HL-60 (cell line): Measurements from ENCODE around the gene CPT1A.

Experiments
- GABPA ChIP-seq: IDR thresholded peaks from 2 replicates; pipeline ENCODE4 v1.6.1; 2012; ENCODE audit warnings: low read depth
- TF ChIP-seq, protein P1 (sequence below): IDR thresholded peaks from one replicate; pipeline ENCODE4 v1.5.1; 2011; ENCODE audit warnings: low read length, control low read depth, inconsistent platforms; ENCODE audit not compliant: insufficient read depth

GRCh38 chr11:68761801-68762200, 79.9 kb downstream of the CPT1A start:
- TF ChIP-seq, protein P1, sequence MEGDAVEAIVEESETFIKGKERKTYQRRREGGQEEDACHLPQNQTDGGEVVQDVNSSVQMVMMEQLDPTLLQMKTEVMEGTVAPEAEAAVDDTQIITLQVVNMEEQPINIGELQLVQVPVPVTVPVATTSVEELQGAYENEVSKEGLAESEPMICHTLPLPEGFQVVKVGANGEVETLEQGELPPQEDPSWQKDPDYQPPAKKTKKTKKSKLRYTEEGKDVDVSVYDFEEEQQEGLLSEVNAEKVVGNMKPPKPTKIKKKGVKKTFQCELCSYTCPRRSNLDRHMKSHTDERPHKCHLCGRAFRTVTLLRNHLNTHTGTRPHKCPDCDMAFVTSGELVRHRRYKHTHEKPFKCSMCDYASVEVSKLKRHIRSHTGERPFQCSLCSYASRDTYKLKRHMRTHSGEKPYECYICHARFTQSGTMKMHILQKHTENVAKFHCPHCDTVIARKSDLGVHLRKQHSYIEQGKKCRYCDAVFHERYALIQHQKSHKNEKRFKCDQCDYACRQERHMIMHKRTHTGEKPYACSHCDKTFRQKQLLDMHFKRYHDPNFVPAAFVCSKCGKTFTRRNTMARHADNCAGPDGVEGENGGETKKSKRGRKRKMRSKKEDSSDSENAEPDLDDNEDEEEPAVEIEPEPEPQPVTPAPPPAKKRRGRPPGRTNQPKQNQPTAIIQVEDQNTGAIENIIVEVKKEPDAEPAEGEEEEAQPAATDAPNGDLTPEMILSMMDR = no peak
- no peak for TF ChIP-seq GABPA
